Sigmoid colon (tissue), 4 donors: ENCODE results near the gene CLCN4.

Source experiments
- CTCF ChIP-seq, 4 experiments: fragments of 450-650 bp in 3 of 4; fragments of 200-600 bp in 1 of 4; IDR thresholded peaks; one replicate each; pipeline ENCODE4 v1.5.1; 2016 to 2019; ENCODE audit warnings: antibody characterized with exemption in 4 of 4, mild to moderate bottlenecking in 3 of 4, moderate library complexity in 2 of 4
- EP300 ChIP-seq, 4 donors: sonication (generic); formaldehyde crosslinking; IDR thresholded peaks; one replicate each; pipeline ENCODE4 v1.6.1; 2017; ENCODE audit warnings: antibody characterized with exemption in 4 of 4
- POLR2A ChIP-seq, 2 donors: fragments of 450-650 bp; IDR thresholded peaks; one replicate each; pipeline ENCODE4 v1.6.1; 2016; ENCODE audit warnings: antibody characterized with exemption in 2 of 2, mild to moderate bottlenecking in 2 of 2, moderate library complexity in 2 of 2

GRCh38 chrX:10138726-10139125 is 18.0 kb upstream of the CLCN4 start:
- TF ChIP-seq CTCF (IDR thresholded peaks at IDR 0.05): no peak
- no peak for TF ChIP-seq EP300 (IDR thresholded peaks at IDR 0.05)
- no peak for TF ChIP-seq POLR2A (IDR thresholded peaks at IDR 0.05)
